DMS 273 (cell line): Measurements from ENCODE around the gene PCDHGA3.
"Not testable (repeated sequence)": the region's sequence is repeated elsewhere in the genome, so short reads cannot be mapped to it uniquely, and the experiment has no call there.

Source experiments
- DNase-seq: peaks from one replicate; lab custom pipeline; 2025; ENCODE audit not compliant: unreplicated experiment; lab: John Stamatoyannopoulos, UW

The PCDHGA3 gene

DNA sequence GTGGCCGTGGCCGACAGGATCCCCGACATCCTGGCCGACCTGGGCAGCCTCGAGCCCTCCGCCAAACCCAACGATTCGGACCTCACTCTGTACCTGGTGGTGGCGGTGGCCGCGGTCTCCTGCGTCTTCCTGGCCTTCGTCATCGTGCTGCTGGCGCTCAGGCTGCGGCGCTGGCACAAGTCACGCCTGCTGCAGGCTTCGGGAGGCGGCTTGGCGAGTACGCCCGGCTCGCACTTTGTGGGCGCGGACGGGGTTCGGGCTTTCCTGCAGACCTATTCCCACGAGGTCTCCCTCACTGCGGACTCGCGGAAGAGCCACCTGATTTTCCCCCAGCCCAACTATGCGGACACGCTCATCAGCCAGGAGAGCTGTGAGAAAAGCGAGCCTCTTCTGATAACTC is 2.4 kb downstream of the PCDHGA3 start:
- not testable (repeated sequence) for DNase-seq

DNA sequence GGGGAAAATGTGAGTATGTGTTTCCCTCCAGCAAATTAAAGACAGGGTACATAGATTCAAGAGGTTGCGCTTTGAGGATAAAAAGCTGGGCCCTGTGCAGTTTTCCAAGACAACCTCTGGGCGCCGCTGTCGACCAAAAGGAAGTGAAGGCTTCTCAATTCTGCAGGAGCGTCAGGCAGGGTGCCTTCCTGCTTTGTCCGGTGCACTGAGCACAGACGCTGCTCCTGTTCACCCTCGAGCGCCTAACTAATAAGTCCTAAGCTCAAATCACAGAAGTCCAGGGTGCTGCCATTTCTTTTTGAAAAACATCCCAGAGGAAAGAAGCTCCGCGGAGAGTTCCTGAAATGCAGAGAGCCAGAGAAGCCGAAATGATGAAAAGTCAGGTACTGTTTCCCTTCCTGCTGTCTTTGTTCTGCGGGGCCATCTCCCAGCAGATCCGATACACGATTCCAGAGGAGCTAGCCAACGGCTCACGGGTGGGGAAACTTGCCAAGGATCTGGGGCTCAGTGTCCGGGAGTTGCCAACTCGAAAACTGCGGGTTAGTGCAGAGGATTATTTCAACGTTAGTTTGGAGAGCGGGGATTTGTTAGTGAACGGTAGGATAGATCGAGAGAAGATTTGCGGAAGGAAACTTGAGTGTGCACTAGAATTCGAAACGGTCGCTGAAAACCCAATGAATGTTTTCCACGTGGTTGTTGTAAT is 6.4 kb downstream of the PCDHGA3 start, which contains the start of gene PCDHGB1:
PCDHGB1 (plus strand) TSS at position 183 of the 703 bp plus-strand sequence; CDS start at position 345, 162 bp downstream.
- peak; percentile 88 for DNase-seq

DNA sequence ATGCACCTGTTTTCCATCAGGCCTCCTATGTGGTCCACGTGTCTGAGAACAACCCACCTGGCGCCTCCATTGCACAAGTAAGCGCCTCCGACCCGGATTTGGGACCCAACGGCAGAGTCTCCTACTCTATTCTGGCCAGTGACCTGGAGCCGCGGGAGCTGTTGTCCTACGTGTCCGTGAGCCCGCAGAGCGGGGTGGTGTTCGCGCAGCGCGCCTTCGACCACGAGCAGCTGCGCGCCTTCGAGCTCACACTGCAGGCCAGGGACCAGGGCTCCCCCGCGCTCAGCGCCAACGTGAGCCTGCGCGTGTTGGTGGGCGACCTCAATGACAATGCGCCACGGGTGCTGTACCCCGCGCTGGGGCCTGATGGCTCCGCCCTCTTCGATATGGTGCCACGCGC is 8.0 kb downstream of the PCDHGA3 start:
- DNase-seq: no peak

DNA sequence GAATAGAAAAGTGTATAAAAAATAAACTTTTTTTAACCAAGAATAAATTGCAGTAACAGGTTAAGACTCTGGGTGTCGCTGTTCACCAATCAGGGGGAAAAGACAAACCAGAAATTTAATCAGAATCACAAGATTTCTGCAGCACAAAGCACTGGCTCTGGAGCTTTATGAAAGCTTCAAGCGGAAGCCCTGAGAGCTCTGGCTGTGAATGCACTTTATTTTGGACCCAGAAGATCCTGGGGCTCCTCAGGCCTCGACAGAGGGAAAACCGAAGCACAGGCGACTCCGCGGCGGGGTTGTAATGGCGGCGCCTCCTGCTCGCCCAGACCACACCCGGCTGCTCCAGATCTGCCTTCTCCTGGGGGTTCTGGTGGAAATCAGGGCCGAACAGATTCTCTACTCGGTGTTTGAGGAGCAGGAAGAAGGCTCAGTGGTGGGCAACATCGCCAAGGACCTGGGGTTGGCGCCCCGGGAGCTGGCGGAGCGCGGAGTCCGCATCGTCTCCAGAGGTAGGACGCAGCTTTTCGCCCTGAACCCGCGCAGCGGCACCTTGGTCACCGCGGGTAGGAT is 11.4 kb downstream of the PCDHGA3 start, which contains the start of gene PCDHGA4:
PCDHGA4 (plus strand) TSS at position 122 of the 570 bp plus-strand sequence; CDS start at position 209, 87 bp downstream.
- peak; percentile 13 for DNase-seq

DNA sequence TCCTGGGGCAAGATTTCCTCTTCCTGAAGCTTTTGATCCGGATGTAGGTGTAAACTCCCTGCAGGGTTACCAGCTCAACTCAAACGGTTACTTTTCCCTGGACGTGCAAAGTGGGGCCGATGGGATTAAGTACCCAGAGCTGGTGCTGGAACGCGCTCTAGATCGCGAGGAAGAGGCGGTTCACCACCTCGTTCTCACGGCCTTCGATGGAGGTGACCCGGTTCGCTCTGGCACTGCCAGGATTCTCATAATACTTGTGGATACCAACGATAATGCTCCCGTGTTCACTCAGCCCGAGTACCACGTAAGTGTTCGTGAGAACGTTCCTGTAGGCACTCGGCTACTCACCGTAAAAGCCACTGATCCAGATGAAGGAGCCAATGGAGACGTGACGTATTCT is 12.0 kb downstream of the PCDHGA3 start:
- no peak for DNase-seq

DNA sequence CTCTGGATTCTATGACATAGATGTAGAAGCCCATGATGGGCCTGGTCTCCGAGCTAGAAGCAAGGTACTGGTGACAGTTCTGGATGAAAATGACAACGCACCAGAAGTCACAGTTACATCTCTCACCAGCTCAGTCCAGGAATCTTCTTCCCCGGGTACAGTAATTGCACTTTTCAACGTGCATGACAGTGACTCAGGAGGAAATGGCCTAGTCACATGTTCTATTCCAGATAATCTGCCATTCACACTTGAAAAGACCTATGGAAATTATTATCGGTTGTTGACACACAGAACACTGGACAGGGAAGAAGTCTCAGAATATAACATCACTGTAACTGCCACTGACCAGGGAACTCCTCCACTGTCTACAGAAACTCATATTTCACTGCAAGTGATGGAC is 12.5 kb downstream of the PCDHGA3 start:
- no peak for DNase-seq

DNA sequence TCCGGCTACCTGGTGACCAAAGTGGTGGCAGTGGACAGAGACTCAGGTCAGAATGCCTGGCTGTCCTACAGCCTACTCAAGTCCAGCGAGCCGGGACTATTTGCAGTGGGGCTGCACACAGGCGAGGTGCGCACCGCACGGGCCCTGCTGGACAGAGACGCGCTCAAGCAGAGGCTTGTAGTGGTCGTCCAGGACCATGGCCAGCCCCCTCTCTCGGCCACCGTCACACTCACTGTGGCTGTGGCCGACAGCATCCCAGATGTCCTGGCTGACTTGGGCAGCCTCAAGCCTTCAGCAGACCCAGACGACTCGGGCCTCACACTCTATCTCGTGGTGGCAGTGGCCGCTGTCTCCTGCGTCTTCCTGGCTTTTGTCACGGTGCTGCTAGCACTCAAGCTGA is 13.3 kb downstream of the PCDHGA3 start:
- DNase-seq: no peak

DNA sequence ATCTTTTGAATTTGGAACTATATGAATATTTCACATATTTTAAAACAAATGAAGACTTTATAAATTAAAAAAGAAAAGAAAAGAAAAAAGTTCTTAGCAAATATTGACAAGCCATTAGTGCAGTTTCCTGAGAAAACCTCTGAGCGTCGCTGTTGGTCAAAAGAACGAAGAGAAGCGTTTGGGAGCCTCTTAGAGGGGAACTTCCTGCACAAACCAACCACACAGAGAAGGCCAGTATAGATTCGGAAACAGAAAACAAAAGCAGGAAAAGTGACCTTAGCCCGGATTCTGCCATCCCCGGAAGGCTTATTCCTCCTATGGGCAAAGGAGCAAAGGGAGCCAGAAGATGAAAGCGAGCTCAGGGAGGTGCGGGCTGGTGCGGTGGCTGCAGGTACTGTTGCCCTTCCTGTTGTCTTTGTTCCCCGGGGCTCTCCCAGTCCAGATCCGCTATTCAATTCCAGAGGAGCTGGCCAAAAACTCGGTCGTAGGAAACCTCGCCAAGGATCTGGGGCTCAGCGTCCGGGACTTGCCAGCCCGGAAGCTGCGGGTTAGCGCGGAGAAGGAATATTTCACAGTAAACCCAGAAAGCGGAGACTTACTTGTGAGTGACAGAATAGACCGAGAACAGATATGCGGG is 16.3 kb downstream of the PCDHGA3 start, which contains the start of gene PCDHGB2:
PCDHGB2 (plus strand) TSS at position 205 of the 637 bp plus-strand sequence; CDS start at position 347, 142 bp downstream.
- DNase-seq: peak; percentile 11

DNA sequence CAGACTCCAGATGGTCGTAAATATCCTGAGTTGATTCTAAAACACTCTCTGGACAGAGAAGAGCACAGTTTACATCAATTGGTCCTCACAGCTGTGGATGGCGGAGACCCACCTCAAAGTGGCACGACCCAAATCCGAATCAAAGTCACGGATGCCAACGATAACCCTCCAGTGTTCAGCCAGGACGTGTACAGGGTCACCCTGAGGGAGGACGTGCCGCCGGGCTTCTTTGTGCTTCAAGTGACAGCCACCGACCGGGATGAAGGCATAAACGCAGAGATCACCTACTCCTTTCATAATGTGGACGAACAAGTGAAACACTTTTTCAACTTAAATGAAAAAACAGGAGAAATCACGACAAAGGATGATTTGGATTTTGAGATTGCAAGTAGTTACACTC is 17.1 kb downstream of the PCDHGA3 start:
- DNase-seq: no peak

DNA sequence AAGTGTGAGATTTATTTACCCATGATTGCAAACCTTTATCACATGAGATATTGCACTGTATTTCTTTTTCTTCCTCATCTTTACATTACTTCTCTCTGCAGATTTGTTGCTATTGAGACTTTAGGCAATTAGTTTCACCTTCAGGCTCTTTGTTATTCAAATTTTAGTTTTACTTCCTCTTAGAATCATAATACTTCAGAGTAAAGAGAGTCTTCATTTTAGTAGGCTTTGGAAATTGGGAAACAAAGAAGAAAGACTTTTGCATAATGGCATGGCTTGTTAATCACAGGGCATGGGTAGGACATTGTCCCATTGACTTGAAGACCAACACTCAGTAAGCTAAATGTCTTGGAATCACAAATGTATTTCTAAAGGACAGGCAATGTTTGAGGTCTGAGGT is 19.1 kb downstream of the PCDHGA3 start:
- no peak for DNase-seq

DNA sequence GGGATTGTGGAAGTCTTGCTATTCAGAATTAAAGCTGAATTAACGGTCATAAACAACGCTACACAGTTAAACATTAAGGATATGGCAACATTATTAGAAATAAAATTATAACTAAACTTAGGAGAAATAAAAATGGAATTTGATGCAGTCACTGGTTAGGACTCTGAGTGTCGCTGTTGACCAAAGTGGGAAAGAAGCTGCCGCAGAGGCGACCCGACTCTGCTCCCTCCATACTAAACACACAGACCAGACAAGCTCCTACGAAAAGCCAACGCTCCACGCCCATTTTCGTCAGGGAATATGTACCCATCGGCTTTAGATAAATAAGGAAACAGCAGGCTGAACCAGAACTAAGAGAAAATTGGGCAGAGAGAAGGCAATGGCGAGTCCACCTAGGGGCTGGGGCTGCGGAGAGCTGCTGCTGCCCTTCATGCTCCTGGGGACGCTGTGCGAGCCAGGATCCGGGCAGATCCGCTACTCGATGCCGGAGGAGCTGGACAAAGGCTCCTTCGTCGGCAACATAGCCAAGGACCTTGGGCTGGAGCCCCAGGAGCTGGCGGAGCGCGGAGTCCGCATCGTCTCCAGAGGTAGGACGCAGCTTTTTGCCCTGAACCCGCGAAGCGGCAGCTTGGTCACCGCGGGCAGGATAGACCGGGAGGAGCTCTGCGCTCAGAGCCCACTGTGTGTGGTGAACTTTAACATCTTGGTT is 20.5 kb downstream of the PCDHGA3 start, which contains the start of gene PCDHGA5:
PCDHGA5 (plus strand) TSS at position 211 of the 709 bp plus-strand sequence; CDS start at position 380, 169 bp downstream.
- DNase-seq: no peak

DNA sequence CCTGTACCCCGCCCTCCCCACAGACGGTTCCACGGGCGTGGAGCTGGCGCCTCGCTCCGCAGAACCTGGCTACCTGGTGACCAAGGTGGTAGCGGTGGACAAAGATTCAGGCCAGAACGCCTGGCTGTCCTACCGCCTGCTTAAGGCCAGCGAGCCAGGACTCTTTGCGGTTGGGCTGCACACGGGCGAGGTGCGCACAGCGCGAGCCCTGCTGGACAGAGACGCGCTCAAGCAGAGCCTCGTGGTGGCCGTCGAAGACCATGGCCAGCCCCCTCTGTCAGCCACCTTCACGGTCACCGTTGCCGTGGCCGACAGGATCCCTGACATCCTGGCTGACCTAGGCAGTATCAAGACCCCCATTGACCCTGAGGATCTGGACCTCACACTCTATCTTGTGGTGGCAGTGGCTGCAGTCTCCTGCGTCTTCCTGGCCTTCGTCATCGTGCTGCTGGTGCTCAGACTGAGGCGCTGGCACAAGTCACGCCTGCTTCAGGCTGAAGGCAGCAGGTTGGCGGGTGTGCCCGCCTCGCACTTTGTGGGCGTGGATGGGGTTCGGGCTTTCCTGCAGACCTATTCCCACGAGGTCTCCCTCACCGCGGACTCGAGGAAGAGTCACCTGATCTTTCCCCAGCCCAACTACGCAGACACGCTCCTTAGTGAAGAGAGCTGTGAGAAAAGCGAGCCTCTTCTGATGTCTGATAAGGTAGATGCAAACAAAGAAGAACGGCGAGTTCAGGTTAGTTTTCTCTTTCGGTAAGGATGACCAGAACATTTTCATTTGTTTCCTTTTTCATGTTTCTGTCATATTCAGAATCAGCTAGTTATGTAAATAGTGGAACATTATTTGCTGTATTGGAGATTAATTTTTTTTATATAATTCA is 22.6 kb downstream of the PCDHGA3 start:
- no peak for DNase-seq

DNA sequence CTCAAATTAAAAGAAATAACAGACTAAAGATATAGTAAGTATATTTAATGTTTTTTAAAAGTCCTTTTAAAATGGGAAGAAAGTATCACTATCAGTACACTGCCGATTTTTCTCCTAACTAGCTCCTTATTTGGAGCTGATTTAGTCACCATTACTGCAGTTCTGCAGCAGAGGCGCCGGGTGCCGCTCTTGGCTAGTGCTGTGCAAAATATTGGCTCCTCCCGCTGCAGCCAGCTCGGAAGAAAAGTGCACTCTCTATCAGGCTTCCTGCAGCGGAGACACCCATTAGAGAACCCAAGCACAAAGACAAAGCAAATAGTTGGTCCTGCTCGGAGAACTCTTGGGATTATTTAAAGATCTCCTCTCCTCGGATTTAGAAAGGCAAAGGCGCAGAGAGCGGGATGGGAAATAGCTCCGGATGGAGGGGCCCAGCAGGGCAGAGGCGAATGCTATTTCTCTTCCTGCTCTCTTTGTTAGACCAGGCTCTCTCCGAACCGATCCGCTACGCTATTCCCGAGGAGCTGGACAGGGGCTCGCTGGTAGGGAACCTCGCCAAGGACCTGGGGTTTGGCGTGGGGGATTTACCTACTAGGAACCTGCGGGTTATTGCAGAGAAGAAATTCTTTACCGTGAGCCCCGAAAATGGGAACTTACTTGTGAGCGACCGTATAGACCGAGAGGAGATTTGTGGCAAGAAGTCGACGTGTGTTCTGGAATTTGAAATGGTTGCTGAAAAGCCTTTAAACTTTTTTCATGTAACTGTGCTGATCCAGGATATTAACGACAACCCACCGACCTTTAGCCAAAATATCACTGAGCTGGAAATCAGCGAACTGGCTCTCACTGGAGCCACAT is 26.6 kb downstream of the PCDHGA3 start, which contains the start of gene PCDHGB3:
PCDHGB3 (plus strand) TSS at position 249 of the 855 bp plus-strand sequence; CDS start at position 402, 153 bp downstream.
- no peak for DNase-seq

DNA sequence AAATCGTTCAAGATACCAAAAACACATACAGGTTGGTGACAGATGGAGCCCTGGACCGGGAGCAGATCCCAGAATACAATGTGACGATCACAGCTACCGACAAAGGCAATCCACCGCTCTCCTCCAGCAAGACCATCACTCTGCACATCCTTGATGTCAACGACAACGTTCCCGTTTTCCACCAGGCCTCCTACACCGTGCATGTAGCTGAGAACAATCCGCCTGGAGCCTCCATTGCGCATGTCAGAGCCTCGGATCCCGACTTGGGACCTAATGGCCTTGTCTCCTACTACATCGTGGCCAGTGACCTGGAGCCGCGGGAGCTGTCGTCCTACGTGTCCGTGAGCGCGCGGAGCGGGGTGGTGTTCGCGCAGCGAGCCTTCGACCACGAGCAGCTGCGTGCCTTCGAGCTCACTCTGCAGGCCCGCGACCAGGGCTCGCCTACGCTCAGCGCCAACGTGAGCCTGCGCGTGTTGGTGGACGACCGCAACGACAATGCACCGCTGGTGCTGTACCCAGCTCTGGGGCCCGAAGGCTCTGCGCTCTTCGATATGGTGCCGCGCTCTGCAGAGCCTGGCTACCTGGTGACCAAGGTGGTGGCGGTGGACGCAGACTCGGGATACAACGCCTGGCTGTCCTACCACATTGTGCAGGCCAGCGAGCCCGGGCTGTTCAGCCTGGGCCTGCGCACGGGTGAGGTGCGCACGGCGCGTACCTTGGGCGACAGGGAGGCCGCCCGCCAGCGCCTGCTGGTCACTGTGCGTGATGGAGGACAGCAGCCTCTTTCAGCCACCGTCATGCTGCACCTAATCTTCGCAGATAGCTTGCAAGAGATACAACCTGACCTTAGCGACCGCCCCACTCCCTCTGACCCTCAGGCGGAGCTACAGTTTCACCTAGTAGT is 28.2 kb downstream of the PCDHGA3 start:
- no peak for DNase-seq

DNA sequence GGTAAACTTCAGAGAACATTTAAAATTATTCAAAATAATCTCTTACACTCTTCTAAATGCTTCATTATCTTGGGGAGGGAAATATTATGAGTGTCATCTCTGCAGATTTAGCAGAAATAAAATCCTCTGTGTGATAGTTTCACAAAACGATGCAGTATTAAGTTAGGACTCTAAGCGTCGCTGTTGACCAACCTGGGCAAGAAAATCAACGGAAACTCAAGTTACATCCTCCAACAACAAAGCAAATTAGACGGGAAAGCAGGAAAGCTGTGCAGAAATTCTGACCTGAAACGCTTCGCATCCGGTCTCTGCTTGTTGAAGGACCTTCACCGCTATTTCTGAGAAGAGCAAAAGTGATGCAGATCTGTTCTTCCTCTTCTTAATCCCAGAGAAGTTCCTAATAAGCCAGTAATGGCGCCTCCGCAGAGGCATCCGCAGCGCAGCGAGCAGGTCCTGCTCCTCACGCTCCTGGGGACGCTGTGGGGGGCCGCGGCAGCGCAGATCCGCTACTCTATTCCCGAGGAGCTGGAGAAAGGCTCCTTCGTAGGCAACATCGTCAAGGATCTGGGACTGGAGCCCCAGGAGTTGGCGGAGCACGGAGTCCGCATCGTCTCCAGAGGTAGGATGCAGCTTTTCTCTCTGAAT is 30.2 kb downstream of the PCDHGA3 start, which contains the start of gene PCDHGA6:
PCDHGA6 (plus strand) TSS at position 219 of the 645 bp plus-strand sequence; CDS start at position 412, 193 bp downstream.
- no peak for DNase-seq

DNA sequence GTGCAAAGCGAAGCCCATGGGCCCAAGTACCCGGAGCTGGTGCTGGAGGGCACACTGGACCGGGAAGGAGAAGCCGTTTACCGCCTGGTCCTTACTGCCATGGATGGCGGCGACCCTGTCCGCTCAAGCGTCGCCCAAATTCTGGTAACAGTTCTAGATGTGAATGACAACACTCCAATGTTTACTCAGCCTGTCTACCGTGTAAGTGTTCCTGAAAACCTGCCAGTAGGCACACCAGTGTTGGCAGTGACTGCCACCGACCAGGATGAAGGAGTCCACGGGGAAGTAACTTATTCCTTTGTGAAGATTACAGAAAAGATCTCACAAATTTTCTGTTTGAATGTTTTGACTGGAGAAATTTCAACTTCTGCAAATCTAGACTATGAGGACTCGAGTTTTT is 31.0 kb downstream of the PCDHGA3 start:
- no peak for DNase-seq

DNA sequence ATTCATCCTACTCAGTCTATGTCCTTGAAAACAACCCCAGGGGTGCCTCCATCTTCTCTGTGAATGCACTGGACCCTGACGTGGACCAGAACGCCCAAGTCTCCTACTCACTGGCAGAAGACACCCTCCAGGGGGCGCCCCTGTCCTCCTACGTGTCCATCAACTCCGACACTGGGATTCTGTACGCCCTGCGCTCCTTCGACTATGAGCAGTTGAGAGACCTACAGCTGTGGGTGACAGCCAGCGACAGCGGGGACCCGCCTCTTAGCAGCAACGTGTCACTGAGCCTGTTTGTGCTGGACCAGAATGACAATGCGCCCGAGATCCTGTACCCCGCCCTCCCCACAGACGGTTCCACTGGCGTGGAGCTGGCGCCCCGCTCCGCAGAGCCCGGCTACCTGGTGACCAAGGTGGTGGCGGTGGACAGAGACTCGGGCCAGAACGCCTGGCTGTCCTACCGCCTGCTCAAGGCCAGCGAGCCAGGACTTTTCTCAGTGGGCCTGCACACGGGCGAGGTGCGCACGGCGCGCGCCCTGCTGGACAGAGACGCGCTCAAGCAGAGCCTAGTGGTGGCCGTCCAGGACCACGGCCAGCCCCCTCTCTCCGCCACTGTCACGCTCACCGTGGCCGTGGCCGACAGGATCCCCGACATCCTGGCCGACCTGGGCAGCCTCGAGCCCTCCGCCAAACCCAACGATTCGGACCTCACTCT is 32.0 kb downstream of the PCDHGA3 start:
- DNase-seq: not testable (repeated sequence)
